Measurements from ENCODE around the gene AGL. TPM values are rescaled to one million over a fixed set of nuclear protein-coding genes. Genes with fewer than 3 reads are reported as not detected.

The AGL gene
- total and polyA plus RNA-seq, 2 of the 13 experiments (the other 11 are each of a cell fraction or from before 2014, with no cell fraction given) = 4.3 to 13.1 TPM

DNA sequence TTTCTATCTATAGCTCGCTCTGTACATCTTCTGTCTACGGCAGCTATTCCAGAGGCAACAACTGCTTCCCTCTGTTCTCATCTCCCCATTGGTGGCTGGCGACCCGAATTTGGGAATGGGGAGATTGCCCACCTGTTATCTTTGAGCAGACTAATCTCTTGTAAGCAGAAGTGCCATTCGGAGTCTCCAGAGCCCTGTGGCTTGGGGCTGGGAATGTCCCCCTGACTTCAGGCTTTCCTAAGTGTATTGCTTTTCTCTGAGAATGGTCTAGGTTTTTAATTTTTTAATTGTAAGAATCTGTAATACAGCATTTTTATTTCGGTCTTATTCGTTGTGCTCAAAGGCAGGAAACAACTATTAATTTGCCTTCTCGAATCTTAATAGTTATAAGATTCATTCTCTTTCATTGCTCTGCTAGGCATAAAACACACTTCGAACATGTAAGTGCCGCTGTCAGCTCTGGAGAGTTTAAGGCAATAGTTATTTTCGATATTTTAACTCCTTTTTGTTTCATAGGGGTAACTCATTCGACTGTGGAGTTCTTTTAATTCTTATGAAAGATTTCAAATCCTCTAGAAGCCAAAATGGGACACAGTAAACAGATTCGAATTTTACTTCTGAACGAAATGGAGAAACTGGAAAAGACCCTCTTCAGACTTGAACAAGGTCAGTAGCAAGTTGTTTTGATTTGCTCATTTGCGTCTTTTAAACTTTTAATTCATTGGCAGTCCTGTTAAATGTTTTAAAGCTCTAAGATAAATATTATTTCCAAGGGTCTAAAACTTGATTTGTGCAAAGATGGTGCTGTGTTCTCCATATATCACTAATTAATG is 514 bp downstream of the AGL start (continued):
- TF ChIP-seq ATF7 (IDR thresholded peaks at IDR 0.05) = no peak
- TF ChIP-seq ATF7 (CRISPR knock-in tag; IDR thresholded peaks at IDR 0.05) = no peak
- TF ChIP-seq ZNF292 (CRISPR knock-in tag; IDR thresholded peaks at IDR 0.05; ENCODE audit: borderline replicate concordance, low read depth) = 0 out of 2 replicates have a peak, but pooled peaks have one; percentile 9
- no peak for TF ChIP-seq KMT2A (CRISPR knock-in tag; IDR thresholded peaks at IDR 0.05)
- TF ChIP-seq, protein P1, sequence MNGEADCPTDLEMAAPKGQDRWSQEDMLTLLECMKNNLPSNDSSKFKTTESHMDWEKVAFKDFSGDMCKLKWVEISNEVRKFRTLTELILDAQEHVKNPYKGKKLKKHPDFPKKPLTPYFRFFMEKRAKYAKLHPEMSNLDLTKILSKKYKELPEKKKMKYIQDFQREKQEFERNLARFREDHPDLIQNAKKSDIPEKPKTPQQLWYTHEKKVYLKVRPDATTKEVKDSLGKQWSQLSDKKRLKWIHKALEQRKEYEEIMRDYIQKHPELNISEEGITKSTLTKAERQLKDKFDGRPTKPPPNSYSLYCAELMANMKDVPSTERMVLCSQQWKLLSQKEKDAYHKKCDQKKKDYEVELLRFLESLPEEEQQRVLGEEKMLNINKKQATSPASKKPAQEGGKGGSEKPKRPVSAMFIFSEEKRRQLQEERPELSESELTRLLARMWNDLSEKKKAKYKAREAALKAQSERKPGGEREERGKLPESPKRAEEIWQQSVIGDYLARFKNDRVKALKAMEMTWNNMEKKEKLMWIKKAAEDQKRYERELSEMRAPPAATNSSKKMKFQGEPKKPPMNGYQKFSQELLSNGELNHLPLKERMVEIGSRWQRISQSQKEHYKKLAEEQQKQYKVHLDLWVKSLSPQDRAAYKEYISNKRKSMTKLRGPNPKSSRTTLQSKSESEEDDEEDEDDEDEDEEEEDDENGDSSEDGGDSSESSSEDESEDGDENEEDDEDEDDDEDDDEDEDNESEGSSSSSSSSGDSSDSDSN (CRISPR knock-in tag; IDR thresholded peaks at IDR 0.05) = no peak
- no peak for TF ChIP-seq ZNF614 (CRISPR knock-in tag; IDR thresholded peaks at IDR 0.05; ENCODE audit: borderline replicate concordance)
- TF ChIP-seq ETV6 (CRISPR knock-in tag; conservative IDR thresholded peaks at IDR 0.05) = 0 out of 2 replicates have a peak, but pooled peaks have one; percentile 2
- TF ChIP-seq, protein P2, sequence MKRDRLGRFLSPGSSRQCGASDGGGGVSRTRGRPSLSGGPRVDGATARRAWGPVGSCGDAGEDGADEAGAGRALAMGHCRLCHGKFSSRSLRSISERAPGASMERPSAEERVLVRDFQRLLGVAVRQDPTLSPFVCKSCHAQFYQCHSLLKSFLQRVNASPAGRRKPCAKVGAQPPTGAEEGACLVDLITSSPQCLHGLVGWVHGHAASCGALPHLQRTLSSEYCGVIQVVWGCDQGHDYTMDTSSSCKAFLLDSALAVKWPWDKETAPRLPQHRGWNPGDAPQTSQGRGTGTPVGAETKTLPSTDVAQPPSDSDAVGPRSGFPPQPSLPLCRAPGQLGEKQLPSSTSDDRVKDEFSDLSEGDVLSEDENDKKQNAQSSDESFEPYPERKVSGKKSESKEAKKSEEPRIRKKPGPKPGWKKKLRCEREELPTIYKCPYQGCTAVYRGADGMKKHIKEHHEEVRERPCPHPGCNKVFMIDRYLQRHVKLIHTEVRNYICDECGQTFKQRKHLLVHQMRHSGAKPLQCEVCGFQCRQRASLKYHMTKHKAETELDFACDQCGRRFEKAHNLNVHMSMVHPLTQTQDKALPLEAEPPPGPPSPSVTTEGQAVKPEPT (CRISPR knock-in tag; IDR thresholded peaks at IDR 0.05; ENCODE audit: low read depth) = no peak

All from HepG2 (cell line).